AG08395 (cell line): ENCODE results near the gene ZFP92.

Source experiments
- DNase-seq: peaks from one replicate; pipeline ENCODE4 v3.0.0; 2012; ENCODE audit warnings: mixed read lengths, low spot score

Gene ZFP92

DNA sequence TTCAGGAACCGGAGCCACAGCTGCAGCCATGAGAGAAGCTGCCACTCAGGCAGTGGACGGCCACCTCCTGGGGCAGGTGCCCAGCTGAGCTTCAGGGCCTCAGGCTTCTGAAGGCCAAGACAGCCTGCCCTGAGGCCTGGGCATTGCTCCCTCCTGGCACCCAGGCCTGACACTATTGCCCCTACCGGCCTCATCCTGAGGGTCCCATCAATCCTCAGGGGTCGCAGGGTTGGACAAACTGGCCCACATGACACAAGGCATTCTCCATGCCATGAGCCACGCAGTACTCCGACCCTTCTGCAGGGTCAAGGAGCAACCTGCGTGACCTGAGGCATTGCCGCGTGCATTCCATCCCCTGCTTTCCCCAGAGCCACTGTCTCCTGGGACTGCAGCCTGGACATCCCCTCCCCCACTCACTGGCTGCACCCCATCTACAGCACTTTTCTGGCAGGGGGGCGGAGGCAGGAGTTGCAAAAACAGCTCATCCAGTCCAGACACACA, 3.0 kb upstream of the ZFP92 start:
- no peak for DNase-seq

DNA sequence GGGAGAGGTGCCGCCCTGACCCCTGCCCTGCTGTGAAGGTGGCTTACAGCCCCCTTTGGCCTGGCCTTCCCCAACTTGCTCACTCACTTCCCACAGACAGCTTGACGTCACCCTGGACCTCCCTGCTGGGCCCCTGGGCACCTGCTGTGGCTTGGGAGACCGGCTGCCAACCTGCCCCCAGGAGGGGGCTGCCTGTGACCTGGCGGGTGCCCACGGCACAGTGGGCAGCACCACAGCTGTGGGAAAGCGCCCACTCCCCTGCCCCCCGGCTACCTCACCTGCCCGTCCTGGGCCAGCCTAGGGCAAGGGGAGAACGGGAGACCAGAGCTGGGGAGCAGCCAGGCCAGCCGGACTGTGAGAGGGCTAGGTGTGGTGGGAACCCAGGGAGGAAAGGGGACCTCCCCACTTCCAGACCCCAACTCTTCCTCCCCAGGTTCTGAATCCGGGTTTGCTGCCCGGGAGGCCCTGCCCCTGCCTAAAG, 2.4 kb upstream of the ZFP92 start:
- no peak for DNase-seq

DNA sequence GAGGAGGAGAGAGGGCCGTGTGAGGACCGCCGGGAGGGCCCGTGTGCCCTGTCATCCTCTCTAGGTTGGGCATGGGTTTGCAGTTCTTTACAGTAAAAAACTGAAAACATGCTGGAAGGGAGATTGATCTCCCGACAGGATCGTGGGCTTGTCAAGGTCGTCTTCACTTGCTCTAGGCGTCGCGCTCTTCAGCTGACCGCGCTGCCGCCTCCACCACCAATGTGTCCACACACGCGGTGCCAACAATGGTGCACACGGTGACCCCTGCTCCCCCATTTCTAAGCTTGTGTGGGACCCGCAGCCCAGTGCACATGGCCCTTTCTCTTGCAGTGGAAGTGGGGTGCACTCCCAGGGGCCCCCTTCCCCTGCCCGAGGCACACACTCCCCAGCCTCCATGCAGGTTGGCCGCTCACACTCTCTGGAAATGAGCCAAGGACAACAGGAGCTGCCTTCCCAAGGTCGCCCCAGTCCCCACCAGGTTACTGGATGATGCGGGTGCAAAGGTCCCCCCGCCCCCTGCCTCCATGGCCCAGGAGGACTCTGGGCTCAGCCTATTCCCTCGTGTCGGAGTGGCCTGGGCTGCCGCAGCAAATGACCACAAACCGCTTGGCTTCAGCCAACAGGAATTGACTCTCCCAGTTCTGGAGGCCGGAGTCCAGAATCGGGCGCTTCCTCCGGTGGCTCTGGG, 1.7 kb upstream of the ZFP92 start:
- DNase-seq: no peak

DNA sequence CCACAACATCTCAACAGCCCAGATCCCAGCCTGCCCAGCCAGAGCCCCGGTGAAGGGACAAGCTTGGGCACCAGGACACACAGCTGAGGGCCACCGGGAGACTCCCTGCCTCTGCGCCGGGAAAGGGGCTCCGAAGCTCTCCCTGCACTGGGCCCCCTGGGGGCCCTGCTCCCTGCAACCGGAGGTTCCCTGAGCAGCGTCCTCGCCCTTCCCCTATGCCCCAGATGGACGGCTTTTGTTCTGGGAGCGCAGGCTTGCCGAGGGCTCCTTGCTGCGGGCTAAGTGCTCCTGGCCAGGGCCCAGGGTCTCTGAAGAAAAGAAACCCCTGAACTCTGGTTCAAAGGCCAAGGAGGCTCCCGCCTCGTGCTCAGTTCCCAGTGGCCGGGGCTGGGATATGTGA, 899 bp upstream of the ZFP92 start:
- no peak for DNase-seq

DNA sequence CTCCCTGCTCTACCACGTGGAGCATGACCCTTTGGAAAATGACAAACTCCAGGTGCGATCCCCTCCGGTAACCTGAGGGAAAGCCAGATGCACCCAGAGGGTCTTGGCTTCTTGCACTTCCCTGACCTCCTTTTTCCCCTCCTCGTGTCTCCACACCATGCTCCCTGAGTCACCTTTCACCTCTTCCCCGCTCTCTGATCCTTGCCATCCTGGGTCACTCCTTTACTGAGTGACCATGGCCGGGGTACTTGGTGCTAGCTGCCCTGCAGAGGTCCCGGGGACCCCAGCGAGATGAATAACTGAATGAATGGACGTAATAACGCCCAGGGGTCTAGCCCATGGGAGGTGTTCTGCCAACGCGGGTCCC, 401 bp upstream of the ZFP92 start:
- no peak for DNase-seq

DNA sequence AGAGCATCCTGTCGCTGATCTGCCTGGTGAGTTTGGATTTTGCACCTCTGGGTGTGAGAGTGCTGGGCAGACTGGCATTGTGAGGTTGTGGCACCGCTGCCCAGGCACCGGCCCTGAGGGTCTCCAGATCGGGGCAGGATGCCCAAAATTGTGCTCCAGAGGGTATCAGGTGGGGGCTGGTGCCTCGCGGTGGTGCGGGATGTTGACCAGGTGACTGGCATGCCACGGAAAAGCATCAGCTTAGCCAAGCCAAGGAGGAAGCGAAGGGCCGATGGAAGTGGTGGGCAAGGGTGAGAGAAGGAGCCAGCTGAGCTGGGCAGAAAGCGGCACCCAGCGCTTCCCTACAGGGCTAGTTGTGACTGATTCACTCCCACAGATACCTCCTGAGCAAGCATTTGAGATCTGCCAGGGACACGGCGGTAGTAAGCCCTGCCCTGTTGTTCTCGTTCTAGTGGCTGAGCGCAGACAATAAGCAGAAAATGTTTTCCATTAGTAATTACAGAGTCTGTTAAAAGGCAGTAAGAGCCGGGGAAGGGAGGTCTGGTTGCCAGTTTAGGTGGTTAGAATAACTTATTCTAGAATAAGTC, 809 bp downstream of the ZFP92 start:
- DNase-seq: no peak

DNA sequence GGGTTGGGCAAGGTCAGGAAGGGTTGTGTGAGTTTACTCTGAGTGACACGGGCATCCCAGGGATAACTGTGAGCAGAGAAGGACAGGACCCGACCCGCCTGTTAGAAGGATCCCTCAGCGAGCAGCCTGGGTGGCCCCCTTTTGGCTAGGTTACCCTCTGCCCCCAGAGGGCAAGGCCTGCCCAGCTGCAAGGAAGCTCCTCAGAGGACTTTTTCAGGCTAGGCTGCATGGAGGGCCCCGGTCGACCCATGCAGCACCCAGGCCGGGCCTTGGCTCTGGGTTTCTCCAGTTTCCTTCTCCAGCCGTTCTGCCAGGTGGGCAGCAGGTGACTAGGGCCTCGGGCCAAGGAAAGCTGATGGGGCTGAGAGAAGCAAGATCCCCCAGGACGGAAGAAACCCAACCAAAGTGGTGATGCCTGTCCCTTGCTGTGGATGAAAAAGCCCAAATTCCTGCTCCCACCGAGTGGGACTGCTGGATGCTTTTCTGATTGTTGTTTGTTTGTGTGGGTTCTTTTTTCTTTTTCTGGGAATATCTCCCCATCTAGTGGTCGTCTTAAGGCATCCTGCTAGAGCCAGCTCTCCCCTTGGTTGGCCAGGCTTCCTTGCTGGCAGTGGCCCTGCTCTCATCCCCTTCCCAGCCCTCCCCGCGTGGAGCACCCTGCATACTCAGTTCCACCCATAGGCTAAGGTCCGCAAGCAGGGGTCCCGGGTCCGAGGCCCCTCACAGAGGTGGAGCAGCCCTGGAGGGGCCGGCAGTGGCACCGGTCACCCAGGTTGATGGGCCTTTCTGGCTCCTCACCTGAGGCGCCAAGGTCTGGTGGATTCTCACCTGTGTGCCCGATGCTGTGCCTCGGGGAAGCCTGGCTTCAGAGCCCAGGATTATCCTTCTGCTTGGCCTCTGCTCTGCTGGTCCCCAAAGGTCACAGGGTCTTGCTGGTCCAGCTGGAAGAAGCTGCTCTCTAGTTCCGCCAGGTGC, 1.8 kb downstream of the ZFP92 start:
- no peak for DNase-seq

DNA sequence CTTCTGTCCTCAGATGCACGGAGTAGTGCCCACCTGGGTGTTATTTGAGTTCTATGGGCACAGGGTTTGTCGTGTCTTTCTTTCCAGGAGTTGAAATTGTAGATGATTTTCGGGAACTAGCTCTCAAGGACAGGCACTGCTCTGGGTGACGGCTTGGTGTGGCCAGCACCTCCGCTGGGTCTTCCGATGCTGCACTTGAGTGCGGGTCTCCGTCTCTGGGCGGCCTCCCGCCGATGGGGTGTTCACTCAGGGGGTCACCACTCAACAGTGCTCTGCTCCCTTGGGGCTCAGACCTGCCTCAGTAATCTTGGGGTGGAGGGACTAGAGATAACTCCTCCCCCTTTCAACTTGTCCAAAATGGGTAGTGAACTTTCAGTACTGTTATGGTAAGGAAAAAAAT, 2.5 kb downstream of the ZFP92 start:
- no peak for DNase-seq

DNA sequence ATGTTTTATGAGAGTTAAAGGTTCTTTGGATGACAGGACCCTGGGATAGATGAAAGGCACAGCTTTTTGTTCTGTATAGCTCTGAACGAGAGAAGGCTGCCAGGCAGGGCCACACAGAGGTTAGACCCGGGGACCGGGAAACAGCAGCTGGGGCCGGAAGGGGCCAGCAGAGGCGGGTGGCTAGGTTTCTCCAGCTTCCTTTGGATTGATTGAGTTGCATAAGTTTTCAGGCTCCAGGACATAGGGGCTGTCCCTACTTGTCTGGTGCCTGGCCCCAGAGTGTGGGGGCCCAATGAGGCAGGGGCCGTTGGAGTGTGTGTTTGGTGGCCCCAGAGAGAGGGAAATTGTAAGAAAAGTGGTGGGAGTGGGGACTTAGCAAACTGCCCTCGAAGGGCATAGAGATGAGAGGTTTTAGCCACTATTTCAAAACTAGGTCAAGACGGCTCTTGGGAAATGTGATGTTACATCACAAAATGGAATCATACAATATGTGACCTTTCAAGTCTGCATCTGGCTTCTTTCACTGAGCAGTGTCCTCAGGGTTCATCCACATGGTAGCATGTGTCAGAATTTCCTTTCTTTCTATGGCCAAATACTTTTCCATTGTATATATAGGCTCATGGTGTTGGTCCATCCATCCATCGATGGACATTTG, 3.7 kb downstream of the ZFP92 start:
- no peak for DNase-seq

DNA sequence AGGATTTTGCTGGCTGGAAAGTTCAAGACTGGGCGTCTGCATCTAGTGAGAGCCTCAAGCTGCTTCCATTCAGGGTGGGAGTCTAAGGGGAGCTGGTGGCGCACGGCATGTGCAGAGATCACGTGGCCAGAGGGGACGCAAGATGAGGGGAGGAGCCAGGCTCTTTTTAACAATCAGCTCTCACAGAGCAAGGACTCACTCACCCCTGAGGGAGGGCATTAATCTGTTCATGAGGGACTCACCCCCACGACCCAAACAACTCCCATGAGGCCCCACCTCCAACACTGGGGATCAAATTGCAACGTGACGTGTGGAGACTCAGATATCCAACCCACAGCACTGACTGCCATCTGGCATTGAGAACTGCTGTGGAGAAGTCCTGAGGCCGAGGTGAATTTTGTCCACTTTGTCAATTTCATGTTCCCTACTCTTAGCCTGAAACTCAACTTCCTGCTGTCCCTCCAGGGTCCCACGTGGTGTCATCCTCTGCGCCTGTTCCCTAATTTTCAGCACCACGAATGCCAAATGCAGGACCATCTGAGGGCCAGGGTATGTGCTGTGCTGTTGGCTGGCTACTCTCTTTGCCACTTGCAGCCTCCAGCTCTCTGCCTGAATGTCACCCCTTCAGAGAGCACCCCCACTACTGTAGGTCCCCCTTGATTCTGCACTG, 5.6 kb downstream of the ZFP92 start:
- DNase-seq: no peak

DNA sequence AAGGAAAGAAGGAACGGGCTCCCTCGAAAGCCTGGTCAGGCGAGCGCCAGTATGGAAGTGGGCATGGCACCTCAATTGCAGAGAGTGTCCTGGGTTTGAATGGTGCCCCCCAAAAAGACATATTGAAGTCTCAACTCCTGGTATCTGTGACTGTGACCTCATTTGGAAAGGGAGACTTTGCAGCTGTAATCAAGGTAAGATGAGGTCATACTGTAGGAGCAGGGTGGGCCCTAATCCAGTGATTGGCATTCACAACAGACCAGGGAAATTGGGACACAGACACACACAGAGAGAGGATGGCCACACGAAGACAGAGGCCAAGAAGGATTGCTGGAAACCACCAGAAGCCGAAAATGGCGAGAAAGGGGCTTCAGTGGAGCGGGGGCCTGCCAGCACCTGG, 6.4 kb downstream of the ZFP92 start:
- no peak for DNase-seq

DNA sequence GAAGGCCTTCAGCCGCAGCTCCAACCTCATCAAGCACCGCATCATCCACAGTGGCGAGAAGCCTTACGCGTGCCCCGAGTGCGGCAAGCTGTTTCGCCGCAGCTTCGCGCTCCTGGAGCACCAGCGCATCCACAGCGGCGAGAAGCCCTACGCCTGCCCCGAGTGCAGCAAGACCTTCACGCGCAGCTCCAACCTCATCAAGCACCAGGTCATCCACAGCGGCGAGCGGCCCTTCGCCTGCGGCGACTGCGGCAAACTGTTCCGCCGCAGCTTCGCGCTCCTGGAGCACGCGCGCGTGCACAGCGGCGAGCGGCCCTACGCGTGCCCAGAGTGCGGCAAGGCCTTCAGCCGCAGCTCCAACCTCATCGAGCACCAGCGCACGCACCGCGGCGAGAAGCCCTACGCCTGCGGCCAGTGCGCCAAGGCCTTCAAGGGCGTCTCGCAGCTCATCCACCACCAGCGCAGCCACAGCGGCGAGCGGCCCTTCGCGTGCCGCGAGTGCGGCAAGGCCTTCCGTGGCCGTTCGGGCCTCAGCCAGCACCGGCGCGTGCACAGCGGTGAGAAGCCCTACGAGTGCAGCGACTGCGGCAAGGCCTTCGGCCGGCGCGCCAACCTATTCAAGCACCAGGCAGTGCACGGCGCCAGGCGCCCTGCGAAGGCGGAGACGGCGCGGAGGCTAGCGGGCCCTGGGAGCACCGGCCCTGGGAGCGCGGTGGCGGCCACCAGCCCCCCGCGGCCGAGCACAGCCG, 9.8 kb downstream of the ZFP92 start:
- DNase-seq: no peak

DNA sequence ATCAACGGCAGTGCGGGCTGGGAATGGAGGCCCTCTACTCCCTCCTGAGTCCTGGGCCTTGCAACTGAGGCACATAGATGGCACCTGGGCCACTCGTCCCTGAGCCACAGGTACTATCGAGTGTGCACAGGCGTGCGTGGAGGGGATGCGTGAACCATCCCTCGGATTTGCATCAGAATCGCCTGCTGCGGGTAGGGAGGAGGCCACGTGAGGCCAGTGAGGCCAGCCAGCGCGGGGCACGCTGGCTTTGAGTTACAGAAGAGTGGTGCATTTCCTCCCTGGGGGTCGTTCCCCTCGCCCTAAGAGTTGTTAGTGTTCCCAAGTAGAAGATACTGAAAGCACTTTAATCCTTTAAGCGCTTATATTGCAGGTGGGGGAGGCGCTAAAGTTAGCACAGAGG, 10.6 kb downstream of the ZFP92 start:
- DNase-seq: no peak

DNA sequence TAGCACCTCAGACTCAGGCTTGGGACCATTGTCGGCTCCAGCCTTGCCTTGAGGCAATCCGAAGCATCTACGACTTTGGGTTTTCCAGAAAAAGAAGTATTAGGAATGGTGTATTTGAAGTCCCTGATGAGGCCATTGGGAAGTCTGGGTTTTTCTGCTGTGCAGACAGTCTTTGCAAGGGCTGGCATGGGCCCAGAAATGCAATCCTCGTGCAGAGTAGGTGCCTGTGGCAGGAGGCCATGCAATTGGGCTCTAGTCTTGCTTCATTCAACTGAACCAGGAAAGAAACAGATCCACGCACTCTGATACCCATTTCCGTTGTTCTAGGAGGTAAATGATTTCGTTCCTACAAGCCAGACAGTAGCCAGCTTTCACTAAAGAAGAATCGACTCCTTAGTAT, 12.4 kb downstream of the ZFP92 start:
- no peak for DNase-seq

DNA sequence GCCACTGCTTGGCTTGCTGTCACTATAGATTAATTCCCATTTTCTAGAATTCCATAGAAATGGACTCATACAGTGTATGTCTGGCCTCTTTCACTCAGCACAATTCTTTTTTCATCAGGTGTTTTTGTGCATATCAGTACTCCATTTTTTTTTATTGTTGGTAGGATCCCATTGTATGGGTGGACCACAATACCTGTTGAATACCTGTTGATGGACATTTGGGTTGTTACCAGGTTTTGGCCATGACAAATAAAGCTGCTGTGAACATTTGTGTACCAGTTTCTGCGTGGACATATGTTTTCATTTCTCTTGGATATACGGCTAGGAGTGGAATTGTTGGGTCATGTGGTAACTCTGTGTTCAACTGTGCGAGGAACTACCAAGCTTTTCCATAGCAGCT, 14.9 kb downstream of the ZFP92 start:
- no peak for DNase-seq

DNA sequence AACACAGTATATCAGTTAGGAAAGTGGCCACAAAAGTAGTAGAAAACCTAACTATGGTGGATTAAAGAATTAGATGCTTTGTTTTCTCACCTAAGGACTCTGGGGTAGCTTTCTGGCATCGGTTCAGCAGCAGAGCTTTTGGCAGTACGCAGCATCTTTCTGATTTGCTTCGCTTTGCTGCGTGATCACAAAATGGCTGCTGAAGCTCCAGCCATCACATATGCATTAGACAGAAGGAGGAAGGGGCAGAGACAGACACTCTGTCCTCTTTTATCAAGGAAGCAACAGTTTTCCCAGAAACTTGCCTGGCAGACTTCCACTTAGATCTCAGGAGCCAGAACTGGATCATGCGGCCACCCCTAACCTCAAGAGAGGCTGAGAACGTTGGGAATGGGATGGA, 19.5 kb downstream of the ZFP92 start:
- DNase-seq: no peak

DNA sequence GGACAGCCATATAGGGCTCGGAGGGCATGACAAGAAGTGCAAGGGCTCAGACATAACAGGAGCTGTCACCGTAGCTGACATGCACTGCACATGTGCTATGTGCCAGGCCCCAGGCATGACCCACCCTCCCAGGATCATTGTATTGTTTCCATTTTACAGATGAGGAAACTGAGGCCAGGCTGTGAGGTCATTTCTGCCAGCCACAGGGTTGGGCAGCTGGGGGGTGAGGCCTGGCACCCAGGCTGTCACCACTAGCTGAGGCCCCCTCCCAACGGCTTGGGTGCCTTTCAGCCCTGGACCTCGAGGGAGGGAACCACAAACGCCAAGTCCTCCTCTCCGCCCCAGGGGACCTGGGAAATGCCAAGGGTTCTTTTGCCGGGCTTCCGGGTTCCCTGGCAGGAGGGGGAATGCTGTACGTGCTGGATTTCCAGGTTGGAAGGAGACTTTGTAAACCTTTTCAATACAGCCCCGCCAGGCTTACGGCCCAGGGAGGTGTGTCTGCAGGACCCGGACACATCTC, 21.9 kb downstream of the ZFP92 start:
- no peak for DNase-seq

DNA sequence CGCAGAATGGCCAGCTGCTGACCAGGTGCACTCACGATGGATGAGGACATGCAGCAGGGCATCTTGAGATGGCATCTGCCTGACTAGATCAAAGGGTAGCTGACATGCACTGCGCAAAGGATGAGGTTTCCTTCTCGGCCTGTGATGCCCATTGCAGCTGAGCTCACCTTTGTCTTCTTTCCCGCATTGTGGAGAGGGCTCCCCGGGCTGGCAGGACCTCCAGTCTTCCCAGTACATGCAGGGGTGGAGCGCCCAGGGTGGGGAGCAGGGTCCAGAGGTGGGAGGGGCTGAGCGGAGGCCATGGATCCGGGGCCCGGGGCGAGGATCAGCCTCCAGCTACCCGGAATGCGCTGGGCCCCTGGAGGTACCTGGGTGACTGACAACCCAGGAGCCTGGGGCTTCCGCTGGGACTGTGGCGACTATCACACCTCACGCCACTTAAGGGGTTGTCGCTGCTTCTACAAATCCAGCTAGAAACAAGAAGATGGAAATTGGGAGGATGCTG, 22.6 kb downstream of the ZFP92 start:
- DNase-seq: no peak

DNA sequence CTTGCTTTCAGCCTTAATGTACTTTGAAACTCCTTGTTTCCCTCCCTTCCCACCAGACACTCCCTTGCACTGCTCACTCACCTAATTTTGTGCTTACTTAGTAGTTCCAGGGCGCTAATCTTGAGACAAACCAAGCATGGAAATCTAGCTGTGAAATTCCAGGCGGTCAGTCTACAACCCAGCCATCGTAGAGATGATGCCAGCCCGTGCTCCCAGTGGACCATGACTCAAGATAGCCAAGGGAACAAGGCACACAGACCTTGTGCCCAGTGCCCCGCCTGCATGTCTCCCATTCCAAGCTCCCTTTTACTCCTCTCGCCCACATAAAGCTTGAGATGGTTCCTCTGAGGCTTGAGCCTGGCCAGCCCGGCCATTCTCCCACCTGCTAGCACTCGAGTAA, 23.5 kb downstream of the ZFP92 start:
- DNase-seq: no peak

DNA sequence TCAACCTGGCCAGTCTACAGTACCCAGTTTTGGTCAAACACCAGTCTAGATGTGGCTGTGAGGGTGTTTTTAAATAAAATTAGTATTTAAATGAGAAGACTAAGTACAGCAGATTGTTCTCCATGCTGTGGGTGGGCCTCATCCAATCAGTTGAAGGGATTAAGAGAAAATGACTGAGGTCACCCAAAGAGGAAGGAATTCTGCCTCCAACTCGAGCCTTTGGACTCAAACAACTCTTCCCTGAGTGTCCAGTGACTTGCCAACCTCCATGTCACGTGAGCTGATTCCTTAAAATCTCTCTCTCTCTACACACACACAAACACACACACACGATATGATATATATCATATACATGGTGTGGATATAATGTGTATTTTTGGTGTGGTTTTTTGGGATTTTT, 24.6 kb downstream of the ZFP92 start:
- DNase-seq: no peak

DNA sequence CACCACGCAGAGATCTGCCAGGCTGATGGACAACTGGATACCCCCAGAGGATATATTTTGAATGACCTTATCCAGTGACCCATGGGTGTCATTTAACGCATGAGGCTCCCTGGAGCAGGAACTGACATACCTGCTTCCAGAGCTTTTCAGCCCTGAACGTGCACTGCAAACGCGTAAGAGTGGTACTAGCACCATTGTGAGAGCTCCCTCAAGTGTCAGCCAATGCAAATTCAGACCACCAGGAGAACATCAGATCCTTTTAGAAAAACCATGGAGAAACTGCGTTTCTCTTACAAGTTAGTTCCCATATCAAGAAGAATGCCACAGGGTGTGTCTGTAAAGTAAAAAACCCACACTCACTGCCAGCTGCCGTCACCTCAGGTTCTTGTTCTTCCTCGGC, 27.3 kb downstream of the ZFP92 start:
- no peak for DNase-seq
